HG03469 (cell line): ENCODE measurements around the gene TOM1L1.

ENCODE experiments used
- ATAC-seq: cut with Tn5 transposase; IDR thresholded peaks from one replicate; pipeline ENCODE4 v1.9.1; 2021; ENCODE audit warnings: mild to moderate bottlenecking, moderate library complexity, moderate number of reproducible peaks; ENCODE audit not compliant: unreplicated experiment

TOM1L1 gene

GRCh38 chr17:54990118-54990517 is 89.5 kb downstream of the TOM1L1 start:
- ATAC-seq: no peak

DNA sequence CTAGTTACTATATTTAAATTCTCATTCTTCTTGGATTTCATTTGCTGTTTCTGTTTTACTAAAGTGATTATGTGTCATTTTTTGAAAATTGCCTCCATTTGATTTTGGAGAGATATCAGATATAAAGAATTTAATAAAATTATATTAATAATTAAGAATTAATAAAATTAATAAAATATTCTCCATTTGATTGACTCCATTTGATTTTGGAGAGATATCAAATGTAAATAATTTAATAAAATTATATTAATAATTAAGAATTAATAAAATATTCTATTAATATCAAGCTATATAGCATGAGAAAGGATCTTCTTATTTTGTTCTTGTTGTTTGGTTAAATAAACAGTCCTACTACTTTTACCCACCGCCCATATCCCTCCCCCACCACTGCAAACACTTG is 90.9 kb downstream of the TOM1L1 start:
- no peak for ATAC-seq

DNA sequence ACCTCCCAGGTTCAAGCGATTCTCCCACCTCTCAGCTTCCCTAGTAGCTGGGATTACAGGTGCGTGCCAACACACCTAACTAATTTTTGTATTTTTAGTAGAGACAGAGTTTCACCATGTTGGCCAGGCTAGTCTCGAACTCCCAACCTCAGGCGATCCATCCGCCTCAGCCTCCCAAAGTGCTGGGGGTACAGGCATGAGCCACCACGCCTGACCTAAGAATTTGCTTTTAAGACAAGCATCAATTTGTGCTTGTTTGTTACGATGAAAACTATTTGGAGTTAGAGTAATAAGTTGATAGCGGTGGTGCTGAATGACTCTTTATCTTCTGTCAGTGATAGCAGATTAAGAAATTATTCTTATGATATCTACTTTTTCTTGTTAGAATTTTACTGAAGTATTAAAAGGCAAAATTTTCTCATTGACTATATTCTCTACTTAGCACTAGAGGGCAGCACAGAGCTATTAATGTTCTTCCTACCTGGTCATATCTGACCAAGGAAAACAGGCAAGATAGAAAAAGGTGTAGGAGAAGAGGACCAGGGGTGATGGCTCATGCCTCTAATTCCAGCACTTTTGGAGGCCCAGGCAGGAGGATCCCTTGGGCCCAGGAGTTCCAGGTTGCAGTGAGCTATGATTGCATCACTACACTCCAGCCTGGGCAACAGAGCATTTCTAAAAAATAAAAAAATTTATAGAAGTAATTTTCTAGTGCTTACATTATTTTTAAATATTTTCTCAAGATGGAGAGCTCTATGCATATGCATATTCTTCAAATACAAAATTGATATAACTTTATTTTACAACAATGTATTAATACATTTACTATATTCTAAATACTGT is 92.4 kb downstream of the TOM1L1 start:
- no peak for ATAC-seq

GRCh38 chr17:54996441-54996840 is 95.8 kb downstream of the TOM1L1 start:
- no peak for ATAC-seq

GRCh38 chr17:55002458-55002857 is 101.8 kb downstream of the TOM1L1 start:
- no peak for ATAC-seq

GRCh38 chr17:55004484-55004883 is 103.8 kb downstream of the TOM1L1 start:
- ATAC-seq: no peak

GRCh38 chr17:55005520-55005919 is 104.9 kb downstream of the TOM1L1 start:
- peak; percentile 65 for ATAC-seq
